Endothelial cell of umbilical vein (primary cell): Measurements from ENCODE around the gene EVX1. TPM values are rescaled to one million over a fixed set of nuclear protein-coding genes. Genes with fewer than 3 reads are reported as not detected.

ENCODE experiments used
- BruUV-seq: library from RNA; stranded (reverse); fragments of 400-500 nt; replicated peaks from 2 replicates; lab custom pipeline; 2021; lab: Mats Ljungman, UMichigan
- CTCF ChIA-PET: fragments of 300-600, 350-600 bp; sonication (Branson Sonifier 250); formaldehyde crosslinking; loops from one replicate; lab custom pipeline; 2021; ENCODE audit warnings: antibody characterized with exemption, inconsistent platforms; lab: Charles Lee
- POLR2A ChIA-PET: fragments of 300-600, 350-600 bp; sonication (Branson Sonifier 250); formaldehyde crosslinking; loops from one replicate; lab custom pipeline; 2021; ENCODE audit warnings: antibody characterized with exemption, inconsistent platforms; lab: Charles Lee
- DNase-seq: peaks from one replicate; pipeline ENCODE4 v3.0.0-alpha.2; 2011; ENCODE audit warnings: low read depth, low spot score
- FAIRE-seq: peaks from 2 replicates; lab custom pipeline; 2011; peaks lifted over from hg19 to GRCh38; lab: Jason Lieb, UNC
- H2AFZ ChIP-seq: 2 replicates; pipeline ENCODE4 v1.6.0; 2012; ENCODE audit warnings: low read depth, low read length, control low read depth, inconsistent platforms
- H3K27ac ChIP-seq: 2 replicates; pipeline ENCODE4 v1.5.1; 2011; ENCODE audit warnings: low read depth, mild to moderate bottlenecking, control low read depth, low read length, moderate library complexity; ENCODE audit not compliant: insufficient read depth
- H3K27me3 ChIP-seq, 2 experiments: 2 replicates each; pipeline versions ENCODE4 v1.6.0 to v1.6.1; 2011; ENCODE audit warnings: low read length in 2 of 2, mixed read lengths in 1 of 2; ENCODE audit not compliant: control insufficient read depth in 2 of 2, insufficient read depth in 2 of 2
- H3K36me3 ChIP-seq, 2 experiments: 2 replicates in 1 of 2; 3 replicates in 1 of 2; pipeline ENCODE4 v1.5.1; 2011; ENCODE audit warnings: low read length in 2 of 2, mild to moderate bottlenecking in 1 of 2, moderate library complexity in 1 of 2; ENCODE audit not compliant: control insufficient read depth in 2 of 2, insufficient read depth in 2 of 2; ENCODE audit errors: extremely low read depth in 1 of 2
- H3K4me1 ChIP-seq: 3 replicates; pipeline ENCODE4 v1.5.1; 2011; ENCODE audit warnings: mild to moderate bottlenecking, low read length; ENCODE audit not compliant: control insufficient read depth, insufficient read depth; ENCODE audit errors: extremely low read depth
- H3K4me2 ChIP-seq: 2 replicates; pipeline ENCODE4 v1.6.1; 2011; ENCODE audit warnings: low read length, control low read depth, mixed read lengths; ENCODE audit not compliant: insufficient read depth
- H3K4me3 ChIP-seq, 3 experiments: fragments of 200-600 bp in 1 of 3; sonication (generic), shearing (Covaris generic) in 1 of 3; replicated peaks in 1 of 3; 2 replicates each; pipeline ENCODE4 v1.5.1; 2011 to 2016; ENCODE audit warnings: control low read depth in 3 of 3, low read length in 3 of 3, mild to moderate bottlenecking in 2 of 3, inconsistent platforms in 1 of 3, low read depth in 1 of 3, moderate library complexity in 1 of 3; ENCODE audit not compliant: insufficient read depth in 1 of 3
- H3K79me2 ChIP-seq: 2 replicates; pipeline ENCODE4 v1.6.0; 2012; ENCODE audit warnings: low read length, inconsistent platforms; ENCODE audit not compliant: control insufficient read depth, insufficient read depth
- H3K9ac ChIP-seq: replicated peaks from 2 replicates; pipeline ENCODE3; 2011; ENCODE audit warnings: low read length, control low read depth; ENCODE audit not compliant: insufficient read depth; ENCODE audit errors: extremely low read depth
- H3K9me1 ChIP-seq: replicated peaks from 3 replicates; pipeline ENCODE4 v1.6.0; 2011; ENCODE audit warnings: mild to moderate bottlenecking, low read length; ENCODE audit not compliant: control insufficient read depth, insufficient read depth; ENCODE audit errors: extremely low read depth
- H3K9me3 ChIP-seq: replicated peaks from 2 replicates; pipeline ENCODE4 v1.5.1; 2012; ENCODE audit warnings: low read length, inconsistent platforms; ENCODE audit not compliant: control insufficient read depth, insufficient read depth
- H4K20me1 ChIP-seq: replicated peaks from 2 replicates; pipeline ENCODE3; 2011; ENCODE audit warnings: mild to moderate bottlenecking, low read length; ENCODE audit not compliant: control insufficient read depth, insufficient read depth; ENCODE audit errors: extremely low read depth
- CTCF ChIP-seq, 2 donors: IDR thresholded peaks; 1 replicate in 1 of 2; 2 replicates in 1 of 2; pipeline ENCODE4 v1.5.1; 2011; ENCODE audit warnings: low read length in 2 of 2, mild to moderate bottlenecking in 2 of 2, moderate library complexity in 2 of 2, control low read depth in 1 of 2, inconsistent platforms in 1 of 2, low read depth in 1 of 2; ENCODE audit not compliant: insufficient read depth in 1 of 2; ENCODE audit errors: extremely low read depth in 1 of 2
- EZH2 ChIP-seq: IDR thresholded peaks from 2 replicates; pipeline ENCODE4 v1.6.1; 2012; ENCODE audit warnings: borderline replicate concordance, low read depth, mild to moderate bottlenecking, moderate library complexity, low read length, inconsistent platforms; ENCODE audit not compliant: severe bottlenecking
- FOS ChIP-seq: IDR thresholded peaks from 2 replicates; pipeline ENCODE4 v1.6.1; 2011; ENCODE audit warnings: mild to moderate bottlenecking, low read length, moderate library complexity, borderline replicate concordance; ENCODE audit not compliant: insufficient read depth
- GATA2 ChIP-seq: IDR thresholded peaks from 2 replicates; pipeline ENCODE4 v1.7.0; 2011; ENCODE audit warnings: low read depth, mild to moderate bottlenecking, moderate library complexity, mixed read lengths, low read length; ENCODE audit not compliant: insufficient read length, insufficient read depth
- JUN ChIP-seq: IDR thresholded peaks from 2 replicates; pipeline ENCODE4 v1.6.1; 2011; ENCODE audit warnings: borderline replicate concordance, low read depth; ENCODE audit not compliant: insufficient read length, insufficient read depth
- MYC ChIP-seq: IDR thresholded peaks from one replicate; pipeline ENCODE4 v1.6.1; 2011; ENCODE audit warnings: mild to moderate bottlenecking, low read depth, low read length
- POLR2A ChIP-seq: IDR thresholded peaks from 2 replicates; pipeline ENCODE4 v1.6.1; 2012; ENCODE audit warnings: low read depth, mild to moderate bottlenecking, control low read depth, low read length
- POLR2AphosphoS5 ChIP-seq: IDR thresholded peaks from 2 replicates; pipeline ENCODE4 v1.6.1; 2012; ENCODE audit warnings: low read depth, mild to moderate bottlenecking, control low read depth, low read length, moderate library complexity; ENCODE audit not compliant: insufficient read depth
- dilution Hi-C: fragments of 300-500 bp; cut with MboI; formaldehyde crosslinking; loops from one replicate; pipeline ENCODE4 v1.15.0; 2019; ENCODE audit warnings: low sequenced_read_pairs; ENCODE audit not compliant: extremely low pct_ligation_motif_present
- intact Hi-C: fragments of 100-400 bp; cut with micrococcal nuclease; formaldehyde crosslinking; loops from one replicate; pipeline ENCODE4 v1.10.0; 2022
- polyA plus RNA-seq, 4 experiments: library from polyadenylated mRNA; depleted of rRNA in 3 of 4; stranded (reverse) in 3 of 4; unstranded in 1 of 4; fragments of >200 nt; gene quantifications; 2 replicates each; pipeline versions ENCODE4 v1.2.1 to v1.2.3, GENCODE V29; 2011 to 2012; ENCODE audit warnings: missing spikeins in 1 of 4
- total RNA-seq: library from RNA; stranded (reverse); gene quantifications from 2 replicates; pipeline ENCODE4 v1.2.3, GENCODE V29; 2021
- TF ChIP-seq, protein P1 (sequence below): IDR thresholded peaks from 2 replicates; pipeline ENCODE4 v1.6.1; 2011; ENCODE audit not compliant: insufficient read depth, insufficient read length

The EVX1 gene
- total and polyA plus RNA-seq, 2 donors (not counting 3 experiments of a cell fraction or from before 2014, with no cell fraction given), result not detected

GRCh38 chr7:27200761-27201579 lies 41.6 kb upstream of the EVX1 start:
- intact Hi-C loops, result loop anchor here (1.0 to 2.0 kb wide), 2 partner anchors 38 to 375 kb away; no protein-coding TSS in a partner anchor
- peak; percentile 12 for FAIRE-seq
- no peak overlapping the region for H3K27ac ChIP-seq

More at GRCh38 chr7:27200761-27201579, 41.6 kb upstream of the EVX1 start:
- ChIA-PET POLR2A (no interaction called here), CTCF (interaction anchor here (0.8 to 2.9 kb wide), 7 partner anchors 9 to 893 kb away, joined by 3 to 24 read pairs (median 6); no protein-coding TSS in a partner anchor)
- peaks cover 26% of the 10 kb centered on the region for H3K4me1 ChIP-seq
- H3K79me2 ChIP-seq, result no peaks in the 10 kb centered on the region
- no peaks in the 10 kb centered on the region for H3K9me3 ChIP-seq
- H3K36me3 ChIP-seq, result no peaks in the 10 kb centered on the region
- H3K9ac ChIP-seq, result no peak overlapping the region
- dilution Hi-C loops, result no loop called here
- H3K4me2 ChIP-seq, result peak overlapping the region; percentile 75
- TF ChIP-seq FOS (no peak), JUN (no peak), POLR2A (no peak), EZH2 (no peak), POLR2AphosphoS5 (no peak), GATA2 (no peak), CTCF (IDR thresholded peaks at IDR 0.05; ENCODE audit: extremely low read depth in 1 of 2, insufficient read depth in 1 of 2, low read depth in 1 of 2, low read length in 2 of 2) (no peak), MYC (no peak)
- TF ChIP-seq, protein P1, sequence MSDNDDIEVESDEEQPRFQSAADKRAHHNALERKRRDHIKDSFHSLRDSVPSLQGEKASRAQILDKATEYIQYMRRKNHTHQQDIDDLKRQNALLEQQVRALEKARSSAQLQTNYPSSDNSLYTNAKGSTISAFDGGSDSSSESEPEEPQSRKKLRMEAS, result no peak
- H3K4me3 ChIP-seq, result peak overlapping the region in 1 of 3 experiments; percentile 6
- peaks cover 78 to 94% of the 10 kb centered on the region in 2 experiments for H3K27me3 ChIP-seq
- H2AFZ ChIP-seq, result peak overlapping the region; percentile 75
- no peaks in the 10 kb centered on the region for H4K20me1 ChIP-seq
- no peaks in the 10 kb centered on the region for H3K9me1 ChIP-seq
- BruUV-seq, result no TSS peak
- DNase-seq, result no peak
